NOMO-1 treated with DMSO at 0.1 percent for 48 hours (cell line): Measurements from ENCODE around the gene DNAJC1.
"Not testable (repeated sequence)": the region's sequence is repeated elsewhere in the genome, so short reads cannot be mapped to it uniquely, and the experiment has no call there.

ENCODE experiments used
- DNase-seq: peaks from one replicate; lab custom pipeline; 2025; ENCODE audit not compliant: unreplicated experiment; lab: John Stamatoyannopoulos, UW

The DNAJC1 gene

GRCh38 chr10:21830037-21830436, 173.5 kb downstream of the DNAJC1 start:
- DNase-seq, result no peak

- DNase-seq, result no peak
Measured at GRCh38 chr10:21827308-21827707, 176.2 kb downstream of the DNAJC1 start.

DNA sequence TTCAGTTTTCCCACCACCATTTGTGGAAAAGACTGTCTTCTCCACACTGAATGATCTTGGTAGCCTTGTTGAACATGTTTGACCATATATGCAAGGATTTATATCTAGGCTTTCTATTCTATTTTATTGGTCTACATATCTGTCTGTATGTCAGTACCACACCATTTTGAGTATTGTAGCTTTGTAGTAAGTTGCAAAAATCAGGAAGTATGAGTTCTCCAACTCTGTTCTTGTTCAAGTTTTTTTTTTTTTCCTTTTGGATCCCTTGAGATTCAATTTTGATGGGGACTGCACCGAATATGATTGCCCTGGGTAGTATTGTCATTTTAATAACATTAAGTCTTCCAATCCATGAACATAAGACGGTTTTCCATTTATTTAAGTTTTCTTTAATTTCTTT, 176.8 kb downstream of the DNAJC1 start:
- no peak for DNase-seq

DNA sequence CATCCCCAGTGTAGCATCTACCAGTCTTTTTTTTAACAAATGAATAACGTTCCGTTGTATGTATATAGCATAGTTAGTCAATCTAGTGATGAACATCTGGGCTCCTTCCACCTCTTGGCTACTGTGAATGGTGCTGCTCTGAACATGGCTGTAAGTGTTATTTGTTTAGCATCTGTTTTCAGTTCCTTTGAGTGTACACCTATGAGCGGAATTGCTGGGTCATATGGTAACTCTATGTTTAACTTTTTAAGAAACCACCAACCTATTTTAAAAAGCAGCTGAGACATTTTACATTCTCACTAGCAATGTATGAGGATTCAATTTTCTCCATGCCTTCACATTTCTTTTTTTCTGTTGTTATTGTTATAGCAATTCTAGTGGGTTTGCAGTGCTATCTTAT, 178.2 kb downstream of the DNAJC1 start:
- no peak for DNase-seq

GRCh38 chr10:21824409-21824808, 179.1 kb downstream of the DNAJC1 start:
- DNase-seq, result no peak

DNA sequence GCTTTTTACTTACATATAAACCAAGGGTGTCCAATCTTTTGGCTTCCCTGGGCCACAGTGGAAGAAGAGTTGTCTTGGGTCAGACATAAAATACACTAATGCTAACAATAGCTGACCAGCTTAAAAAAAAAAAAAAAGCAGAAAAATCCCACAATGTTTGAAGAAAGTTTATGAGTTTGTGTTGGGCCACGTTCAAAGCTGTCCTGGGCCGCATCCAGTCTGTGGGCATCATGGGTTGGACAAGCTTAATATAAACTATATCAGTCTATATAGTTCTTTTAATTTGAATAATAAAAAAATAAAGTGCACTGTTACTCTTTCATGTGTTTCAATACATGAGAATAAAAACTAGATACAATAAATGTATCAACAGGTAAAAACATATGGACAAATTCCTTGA, 179.9 kb downstream of the DNAJC1 start:
- no peak for DNase-seq

DNA sequence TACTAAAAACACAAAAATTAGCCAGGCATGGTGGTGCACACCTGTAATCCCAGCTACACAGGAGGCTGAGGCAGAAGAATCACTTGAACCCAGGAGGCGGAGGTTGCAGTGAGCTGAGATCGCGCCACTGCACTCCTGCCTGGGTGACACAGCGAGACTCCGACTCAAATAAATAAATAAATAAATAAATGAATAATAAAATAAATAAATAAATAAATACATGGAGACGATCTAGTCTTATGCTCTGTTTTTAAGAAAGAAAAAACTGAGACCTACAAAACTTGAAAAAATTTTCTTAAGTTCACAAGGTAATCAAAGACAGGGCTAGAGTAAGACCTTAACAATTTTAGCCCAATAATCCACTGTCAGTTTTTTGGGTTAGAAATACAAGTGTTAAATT, 181.3 kb downstream of the DNAJC1 start:
- DNase-seq, result not testable (repeated sequence)

- DNase-seq, result no peak
Measured at GRCh38 chr10:21820952-21821351, 182.6 kb downstream of the DNAJC1 start.

DNA sequence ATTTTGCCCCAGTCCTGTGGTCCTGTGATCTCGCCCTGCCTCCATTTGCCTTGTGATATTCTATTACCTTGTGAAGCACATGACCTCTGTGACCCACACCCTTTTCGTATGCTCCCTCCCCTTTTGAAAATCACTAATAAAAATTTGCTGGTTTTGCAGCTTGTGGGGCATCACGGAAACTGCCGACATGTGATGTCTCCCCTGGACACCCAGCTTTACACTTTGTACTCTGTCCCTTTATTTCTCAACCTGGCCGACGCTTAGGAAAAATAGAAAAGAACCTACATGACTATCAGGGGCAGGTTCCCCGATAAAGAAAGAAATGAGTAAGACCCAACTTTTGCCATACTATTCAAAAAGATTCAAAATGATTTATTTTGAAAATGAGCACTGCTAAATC, 185.1 kb downstream of the DNAJC1 start:
- not testable (repeated sequence) for DNase-seq

GRCh38 chr10:21814866-21815265, 188.7 kb downstream of the DNAJC1 start:
- DNase-seq, result no peak

GRCh38 chr10:21813946-21814345, 189.6 kb downstream of the DNAJC1 start:
- DNase-seq, result peak; percentile 96

- DNase-seq, result no peak
Measured at GRCh38 chr10:21811245-21811585, 192.3 kb downstream of the DNAJC1 start.

DNA sequence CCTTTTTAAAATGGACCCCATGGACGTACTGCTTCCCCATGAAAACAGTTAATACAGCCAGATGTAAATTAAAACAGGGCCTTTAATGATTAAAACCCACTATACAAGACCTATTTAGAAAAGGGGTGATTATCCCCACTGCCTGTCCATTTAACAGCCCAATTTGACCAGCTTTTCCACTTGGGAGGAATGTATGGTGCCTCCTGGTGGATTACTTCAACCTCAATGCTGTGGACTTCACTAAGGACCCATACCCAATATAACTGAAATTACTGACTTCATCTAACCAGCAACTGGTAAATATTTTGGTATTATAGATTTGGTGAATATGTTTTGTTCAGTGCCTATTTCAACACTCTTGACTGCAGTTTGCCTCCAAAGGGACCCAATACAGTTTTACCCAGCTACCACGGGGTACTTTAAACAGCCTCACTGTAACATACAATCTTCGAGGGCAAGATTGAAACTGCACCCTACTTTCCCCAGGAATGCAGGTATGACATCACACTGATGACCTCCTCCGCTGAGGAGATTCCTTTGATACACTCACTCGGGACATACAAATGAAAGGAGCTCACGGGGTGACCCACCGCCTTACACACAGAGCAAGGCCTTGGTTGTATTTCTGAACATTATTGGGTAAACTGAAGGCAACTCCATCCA, 192.8 kb downstream of the DNAJC1 start:
- no peak for DNase-seq

- no peak for DNase-seq
Measured at GRCh38 chr10:21808550-21808949, 195.0 kb downstream of the DNAJC1 start.

DNA sequence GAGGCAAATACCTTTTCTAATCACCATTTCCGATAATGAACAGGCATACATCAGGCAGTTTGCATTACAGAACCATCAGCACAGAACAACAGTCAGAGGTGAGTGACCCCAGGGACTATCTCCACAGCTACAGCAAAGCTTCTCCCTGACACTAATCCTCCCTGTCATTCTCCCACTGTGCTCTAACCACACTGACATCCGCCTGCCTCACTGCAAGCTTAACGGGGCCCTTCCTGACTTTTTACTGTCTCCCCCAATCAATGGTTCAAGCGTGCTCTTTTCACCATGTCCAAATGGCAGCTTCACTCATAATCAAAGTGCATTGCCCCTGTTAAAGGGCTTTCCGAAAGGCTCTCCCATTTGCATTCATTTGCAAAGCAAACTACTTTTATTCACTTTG, 196.3 kb downstream of the DNAJC1 start:
- DNase-seq, result no peak

GRCh38 chr10:21803374-21803773, 200.2 kb downstream of the DNAJC1 start:
- no peak for DNase-seq

DNA sequence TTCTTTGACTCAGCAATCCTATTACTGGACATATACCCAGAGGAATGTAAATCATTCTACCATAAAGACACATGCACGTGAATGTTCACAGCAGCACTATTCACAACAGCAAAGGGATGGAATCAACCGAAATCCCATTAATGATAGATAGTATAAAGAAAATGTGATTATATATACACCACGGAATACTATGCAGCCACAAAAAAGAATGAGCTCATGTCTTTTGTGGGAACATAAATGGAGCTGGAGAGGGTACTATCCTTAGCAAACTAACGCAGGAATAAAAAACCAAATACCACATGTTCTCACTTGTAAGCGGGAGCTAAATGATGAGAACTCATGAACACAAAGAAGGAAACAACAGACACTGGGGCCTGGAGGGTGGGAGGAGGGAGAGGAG, 201.9 kb downstream of the DNAJC1 start:
- no peak for DNase-seq

DNA sequence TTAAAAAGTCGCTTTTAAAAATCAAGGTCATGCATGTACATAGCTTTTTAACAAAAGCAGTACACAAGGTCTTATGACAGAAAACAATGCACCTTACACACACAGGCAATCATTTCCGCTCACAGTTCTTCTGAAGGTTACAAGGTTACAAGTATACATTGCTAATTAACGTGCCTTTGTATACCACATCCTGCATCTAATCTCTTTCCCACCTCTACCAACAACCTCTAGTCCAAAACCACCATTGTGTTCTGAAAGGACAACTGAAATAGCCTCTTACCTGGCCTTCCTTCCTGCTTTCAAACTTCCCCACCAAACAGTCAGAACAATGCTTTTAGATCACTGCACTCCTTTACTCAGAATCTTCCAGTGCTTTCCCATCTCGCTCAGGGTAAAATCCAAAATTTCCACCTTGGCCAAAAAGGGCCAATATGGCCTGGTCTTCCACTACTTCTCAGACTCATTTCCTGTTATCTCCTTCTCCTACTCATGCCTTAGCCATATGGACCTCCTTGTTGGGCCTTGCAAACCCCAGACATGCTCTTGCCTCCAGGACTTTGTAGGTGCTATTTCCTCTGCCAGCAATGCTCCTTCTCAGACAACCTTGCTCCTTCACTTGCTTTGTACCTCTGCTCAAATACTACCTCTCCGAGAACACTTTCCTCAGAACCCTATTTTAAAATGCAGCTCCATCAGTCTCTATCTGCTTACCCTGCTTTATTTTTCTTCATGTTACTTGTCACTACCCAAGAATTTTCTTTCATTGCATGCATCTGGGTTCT, 205.4 kb downstream of the DNAJC1 start:
- no peak for DNase-seq

DNA sequence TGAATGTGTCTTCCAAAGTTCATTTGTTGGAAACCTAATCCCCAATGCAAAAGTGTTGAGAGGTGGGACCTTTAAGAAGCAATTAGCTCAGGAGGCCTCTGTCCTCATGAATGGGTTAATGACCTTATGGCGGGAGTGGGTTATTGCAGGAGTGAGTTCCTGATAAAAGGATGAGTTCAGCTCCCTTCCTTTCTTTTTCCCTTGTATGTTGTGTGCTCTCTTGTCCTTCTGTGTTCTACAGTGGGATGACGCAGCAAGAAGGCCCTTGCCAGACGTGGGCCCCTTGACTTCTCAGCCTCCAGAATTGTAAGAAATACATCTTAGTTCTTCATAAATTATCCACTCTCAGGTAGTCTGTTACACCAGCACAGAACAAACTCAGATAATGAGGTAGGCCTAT, 206.0 kb downstream of the DNAJC1 start:
- no peak for DNase-seq

GRCh38 chr10:21791276-21791675, 212.3 kb downstream of the DNAJC1 start:
- DNase-seq, result no peak

- DNase-seq, result no peak
Measured at GRCh38 chr10:21776883-21777282, 226.6 kb downstream of the DNAJC1 start.

DNA sequence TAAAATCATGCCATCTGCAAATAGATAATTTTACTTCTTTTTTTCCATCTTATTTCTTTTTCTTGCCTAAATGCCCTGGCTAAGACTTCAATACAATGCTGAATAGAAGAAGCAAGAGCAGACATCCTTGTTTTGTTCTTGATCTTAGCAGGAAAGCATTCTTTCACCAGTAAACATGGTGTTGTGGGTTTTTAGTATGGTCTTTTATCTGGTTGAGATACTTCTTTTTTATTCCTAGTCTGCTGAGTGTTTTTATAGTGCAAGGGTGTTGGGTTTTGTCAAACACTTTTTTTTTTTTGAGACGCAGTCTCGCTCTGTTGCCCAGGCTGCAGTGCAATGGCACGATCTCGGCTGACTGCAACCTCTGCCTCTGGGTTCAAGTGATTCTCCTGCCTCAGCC, 232.3 kb downstream of the DNAJC1 start:
- no peak for DNase-seq

- no peak for DNase-seq
Measured at GRCh38 chr10:21769041-21769440, 234.5 kb downstream of the DNAJC1 start.
